Measurements from ENCODE around the gene PPP1R3F.

DNA sequence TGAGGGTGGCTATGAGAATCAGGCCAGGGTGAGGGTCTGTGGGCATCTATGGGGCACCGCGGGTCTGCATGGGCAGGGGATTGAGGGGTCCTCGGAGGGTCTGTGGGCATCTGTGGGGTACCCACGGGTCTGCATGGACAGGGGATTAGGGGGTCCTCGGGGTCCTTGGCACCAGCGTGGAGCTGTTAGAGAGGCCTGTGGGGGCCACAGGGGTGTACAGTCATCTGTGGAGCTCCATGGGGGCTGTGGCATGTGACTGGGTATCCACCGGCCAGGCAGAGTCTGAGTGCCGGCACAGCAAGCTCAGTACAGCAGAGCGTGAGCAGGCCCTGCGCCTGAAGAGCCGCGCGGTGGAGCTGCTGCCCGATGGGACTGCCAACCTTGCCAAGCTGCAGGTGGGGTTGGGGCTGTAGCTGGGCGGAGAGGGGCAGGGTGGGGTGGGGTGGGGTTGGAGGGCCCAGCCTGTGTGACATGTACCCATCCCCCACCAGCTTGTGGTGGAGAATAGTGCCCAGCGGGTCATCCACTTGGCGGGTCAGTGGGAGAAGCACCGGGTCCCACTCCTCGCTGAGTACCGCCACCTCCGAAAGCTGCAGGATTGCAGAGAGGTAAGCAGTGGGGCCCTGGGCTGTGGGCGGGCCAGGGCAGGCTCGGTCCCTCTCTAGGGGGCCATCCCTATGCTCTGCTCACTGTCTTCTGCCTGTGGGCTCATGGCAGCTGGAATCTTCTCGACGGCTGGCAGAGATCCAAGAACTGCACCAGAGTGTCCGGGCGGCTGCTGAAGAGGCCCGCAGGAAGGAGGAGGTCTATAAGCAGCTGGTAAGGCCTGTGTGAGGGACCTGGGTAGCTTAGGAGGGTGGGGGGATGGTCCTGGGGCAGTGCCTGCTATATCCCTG, 21.4 kb upstream of the PPP1R3F start:
- TF ChIP-seq YY1 (IDR thresholded peaks at IDR 0.05; ENCODE audit: insufficient read depth, insufficient read length), result no peak
- TF ChIP-seq SUZ12 (IDR thresholded peaks at IDR 0.05; ENCODE audit: extremely low read depth, insufficient read depth, insufficient read length), result no peak
- no peak for TF ChIP-seq ZNF274 (IDR thresholded peaks at IDR 0.05; ENCODE audit: low read depth, low read length)

All from NT2/D1 (cell line).